PC-9 (cell line): ENCODE data around the gene MACROH2A2.

Experiments
- CTCF ChIP-seq: fragments of 200-600 bp; sonication (generic); conservative IDR thresholded peaks from 2 replicates; pipeline ENCODE4 v1.6.1; 2017; ENCODE audit warnings: mixed run types, antibody characterized with exemption, mild to moderate bottlenecking, moderate library complexity
- EZH2 ChIP-seq: fragments of 200-600 bp; sonication (generic); IDR thresholded peaks from 2 replicates; pipeline ENCODE4 v1.8.0; 2017; ENCODE audit warnings: antibody characterized with exemption, low read depth

- TF ChIP-seq EZH2 (no peak), CTCF (no peak)
These were observed 22.3 kb downstream of the MACROH2A2 start for GRCh38 chr10:70074971-70075370.
